ENCODE results near the gene HMCN2. TPM values are rescaled to one million over a fixed set of nuclear protein-coding genes. Genes with fewer than 3 reads are reported as not detected.

Gene HMCN2
- total RNA-seq, 8 experiments from 2014 or later: 0.54 to 2.1 (median 0.79) TPM

- 82 to 100% (median 91%) methylated on average over 1 to 7 of the region's 10 CpGs; no CpG with 5 or more reads in 1 of the 10 experiments for WGBS, 10 experiments
- H3K4me3 ChIP-seq: no peak overlapping the region
- in situ Hi-C loops (cut with MboI; ENCODE audit: low pct_unique_long_range_greater_than_20kb in 2 of 9, low sequenced_read_pairs in 9 of 9, unreplicated experiment in 9 of 9): loop anchor here in 5 of 9 experiments (10.0 to 25.0 kb wide), 2 partner anchors 231 to 233 kb away; partner anchors contain the start of gene EXOSC2 (in 4 of the 5)
- no peak overlapping the region for H3K27ac ChIP-seq
- no peak for ATAC-seq (replicated peaks in 6 of 8)
- peaks cover 29 to 32% of the 10 kb centered on the region in 2 donors for H3K4me1 ChIP-seq (replicated peaks in 1 of 2)
Measured at GRCh38 chr9:130454096-130454811, 188.7 kb downstream of the HMCN2 start.

GRCh38 chr9:130454812-130455325 is 189.3 kb downstream of the HMCN2 start:
- in situ Hi-C loops (cut with MboI; ENCODE audit: low pct_unique_long_range_greater_than_20kb in 2 of 9, low sequenced_read_pairs in 9 of 9, unreplicated experiment in 9 of 9): loop anchor here in 5 of 9 experiments (10.0 to 25.0 kb wide), 2 partner anchors 230 to 232 kb away; partner anchors contain the start of gene EXOSC2 (in 4 of the 5)
- 0 to 100% (median 70%) methylated on average over 2 to 3 of the region's 3 CpGs for WGBS, 10 experiments
- no peak overlapping the region for H3K4me3 ChIP-seq
- peaks cover 24 to 25% of the 10 kb centered on the region in 2 donors for H3K4me1 ChIP-seq (replicated peaks in 1 of 2)
- H3K27ac ChIP-seq: no peak overlapping the region
- no peak for ATAC-seq (replicated peaks in 6 of 8)

- no peak for ATAC-seq (replicated peaks in 6 of 8)
- no peak overlapping the region for H3K27ac ChIP-seq
- H3K4me3 ChIP-seq: no peak overlapping the region
- H3K4me1 ChIP-seq (replicated peaks in 1 of 2): no peaks in the 10 kb centered on the region
- in situ Hi-C loops (cut with MboI; ENCODE audit: low pct_unique_long_range_greater_than_20kb in 2 of 9, low sequenced_read_pairs in 9 of 9, unreplicated experiment in 9 of 9): loop anchor here in 5 of 9 experiments (10.0 to 25.0 kb wide), 2 partner anchors 227 to 229 kb away; partner anchors contain the start of gene EXOSC2 (in 4 of the 5)
- WGBS, 10 experiments: 67 to 100% (median 90%) methylated on average over 1 to 7 of the region's 23 CpGs; no CpG with 5 or more reads in 1 of the 10 experiments
Measured at GRCh38 chr9:130458027-130458803, 192.7 kb downstream of the HMCN2 start.

GRCh38 chr9:130458804-130459067 is 193.2 kb downstream of the HMCN2 start:
- Histone ChIP-seq H3K27ac (no peak overlapping the region), H3K4me1 (replicated peaks in 1 of 2) (no peaks in the 10 kb centered on the region), H3K4me3 (no peak overlapping the region)
- no peak for ATAC-seq (replicated peaks in 6 of 8)
- WGBS, 10 experiments: 20% methylated on average over 1 of the region's 5 CpGs; no CpG with 5 or more reads in 9 of the 10 experiments
- in situ Hi-C loops (cut with MboI; ENCODE audit: low pct_unique_long_range_greater_than_20kb in 2 of 9, low sequenced_read_pairs in 9 of 9, unreplicated experiment in 9 of 9): loop anchor here in 5 of 9 experiments (10.0 to 25.0 kb wide), 2 partner anchors 226 to 229 kb away; partner anchors contain the start of gene EXOSC2 (in 4 of the 5)

GRCh38 chr9:130459151-130459550 is 193.6 kb downstream of the HMCN2 start:
- H3K4me3 ChIP-seq: no peak overlapping the region
- no peak for ATAC-seq (replicated peaks in 6 of 8)
- no peak overlapping the region for H3K27ac ChIP-seq
- 40 to 95% (median 80%) methylated on average over 1 to 4 of the region's 8 CpGs; no CpG with 5 or more reads in 6 of the 10 experiments for WGBS, 10 experiments
- in situ Hi-C loops (cut with MboI; ENCODE audit: low pct_unique_long_range_greater_than_20kb in 2 of 9, low sequenced_read_pairs in 9 of 9, unreplicated experiment in 9 of 9): loop anchor here in 5 of 9 experiments (10.0 to 25.0 kb wide), 2 partner anchors 226 to 228 kb away; partner anchors contain the start of gene EXOSC2 (in 4 of the 5)
- no peaks in the 10 kb centered on the region for H3K4me1 ChIP-seq (replicated peaks in 1 of 2)

GRCh38 chr9:130459941-130460669 is 194.5 kb downstream of the HMCN2 start:
- 74 to 100% (median 85%) methylated on average over 1 to 5 of the region's 11 CpGs; no CpG with 5 or more reads in 6 of the 10 experiments for WGBS, 10 experiments
- Histone ChIP-seq H3K4me1 (replicated peaks in 1 of 2) (no peaks in the 10 kb centered on the region), H3K4me3 (no peak overlapping the region), H3K27ac (no peak overlapping the region)
- in situ Hi-C loops (cut with MboI; ENCODE audit: low pct_unique_long_range_greater_than_20kb in 2 of 9, low sequenced_read_pairs in 9 of 9, unreplicated experiment in 9 of 9): loop anchor here in 8 of 9 experiments (10.0 to 25.0 kb wide), 3 partner anchors 145 to 227 kb away; partner anchors contain the start of gene EXOSC2 (in 4 of the 8)
- ATAC-seq (replicated peaks in 6 of 8): no peak

- peak; percentile 16 to 78 (median 59) for ATAC-seq (replicated peaks in 6 of 8)
- H3K4me3 ChIP-seq: no peak overlapping the region
- in situ Hi-C loops (cut with MboI; ENCODE audit: low pct_unique_long_range_greater_than_20kb in 2 of 9, low sequenced_read_pairs in 9 of 9, unreplicated experiment in 9 of 9): loop anchor here in 7 of 9 experiments (10.0 to 25.0 kb wide), 3 partner anchors 144 to 226 kb away; partner anchors contain the start of gene EXOSC2 (in 4 of the 7)
- H3K27ac ChIP-seq: no peak overlapping the region
- WGBS, 10 experiments: 0 to 100% (median 52%) methylated on average over 2 to 5 of the region's 22 CpGs; no CpG with 5 or more reads in 7 of the 10 experiments
- H3K4me1 ChIP-seq (replicated peaks in 1 of 2): peaks cover 9% of the 10 kb centered on the region in 2 donors
Measured at GRCh38 chr9:130461218-130461630, 195.7 kb downstream of the HMCN2 start.

- peak in 1 of 8 experiments; percentile 2 for ATAC-seq (replicated peaks in 6 of 8)
- 42% methylated on average over 7 of the region's 11 CpGs; no CpG with 5 or more reads in 9 of the 10 experiments for WGBS, 10 experiments
- in situ Hi-C loops (cut with MboI; ENCODE audit: low pct_unique_long_range_greater_than_20kb in 2 of 9, low sequenced_read_pairs in 9 of 9, unreplicated experiment in 9 of 9): loop anchor here in 7 of 9 experiments (10.0 to 25.0 kb wide), 3 partner anchors 143 to 226 kb away; partner anchors contain the start of gene EXOSC2 (in 4 of the 7)
- Histone ChIP-seq H3K4me1 (replicated peaks in 1 of 2) (peaks cover 14% of the 10 kb centered on the region in 2 donors), H3K27ac (no peak overlapping the region), H3K4me3 (no peak overlapping the region)
Measured at GRCh38 chr9:130461731-130462130, 196.2 kb downstream of the HMCN2 start.

- no peak for ATAC-seq (replicated peaks in 6 of 8)
- WGBS, 10 experiments: 60 to 100% (median 85%) methylated on average over 1 to 9 of the region's 27 CpGs; no CpG with 5 or more reads in 5 of the 10 experiments
- no peak overlapping the region for H3K4me3 ChIP-seq
- in situ Hi-C loops (cut with MboI; ENCODE audit: low pct_unique_long_range_greater_than_20kb in 2 of 9, low sequenced_read_pairs in 9 of 9, unreplicated experiment in 9 of 9): loop anchor here in 7 of 9 experiments (10.0 to 25.0 kb wide), 3 partner anchors 142 to 224 kb away; partner anchors contain the start of gene EXOSC2 (in 4 of the 7)
- H3K27ac ChIP-seq: no peak overlapping the region
- peaks cover 26% of the 10 kb centered on the region in 2 donors for H3K4me1 ChIP-seq (replicated peaks in 1 of 2)
Measured at GRCh38 chr9:130462685-130463540, 197.4 kb downstream of the HMCN2 start.

- no peak overlapping the region for H3K27ac ChIP-seq
- no peak overlapping the region for H3K4me3 ChIP-seq
- no peak for ATAC-seq (replicated peaks in 6 of 8)
- 71 to 80% (median 75%) methylated on average over 1 to 9 of the region's 22 CpGs; no CpG with 5 or more reads in 6 of the 10 experiments for WGBS, 10 experiments
- H3K4me1 ChIP-seq (replicated peaks in 1 of 2): peaks cover 32 to 33% of the 10 kb centered on the region in 2 donors
- in situ Hi-C loops (cut with MboI; ENCODE audit: low pct_unique_long_range_greater_than_20kb in 2 of 9, low sequenced_read_pairs in 9 of 9, unreplicated experiment in 9 of 9): loop anchor here in 7 of 9 experiments (10.0 to 25.0 kb wide), 3 partner anchors 141 to 223 kb away; partner anchors contain the start of gene EXOSC2 (in 4 of the 7)
Measured at GRCh38 chr9:130463763-130464745, 198.5 kb downstream of the HMCN2 start.
